CD4-positive, alpha-beta T cell treated with Interleukin-4 for 4 hours (primary cell): ENCODE data around the gene CLK1.
A peak's percentile ranks its signal among the peaks of the same experiment; 100 is the strongest.
"Not testable (repeated sequence)": the region's sequence is repeated elsewhere in the genome, so short reads cannot be mapped to it uniquely, and the experiment has no call there.

Source experiments
- DNase-seq: peaks from one replicate; pipeline ENCODE4 v3.0.0-alpha.2; 2020

Gene CLK1

GRCh38 chr2:200850512-200851256, 13.8 kb downstream of the CLK1 start:
- no peak for DNase-seq

- DNase-seq: no peak
Measured at GRCh38 chr2:200847939-200848338, 16.5 kb downstream of the CLK1 start.

- DNase-seq: no peak
Measured at GRCh38 chr2:200847269-200847668, 17.2 kb downstream of the CLK1 start.

- DNase-seq: no peak
Measured at GRCh38 chr2:200845669-200846325, 18.7 kb downstream of the CLK1 start.

- DNase-seq: no peak
Measured at GRCh38 chr2:200845194-200845593, 19.3 kb downstream of the CLK1 start.

GRCh38 chr2:200843993-200844948, 20.2 kb downstream of the CLK1 start:
- DNase-seq: no peak

- no peak for DNase-seq
Measured at GRCh38 chr2:200839513-200839912, 24.9 kb downstream of the CLK1 start.

- DNase-seq: no peak
Measured at GRCh38 chr2:200834701-200835100, 29.8 kb downstream of the CLK1 start.

- DNase-seq: no peak
Measured at GRCh38 chr2:200829258-200829655, 35.2 kb downstream of the CLK1 start.

- no peak for DNase-seq
Measured at GRCh38 chr2:200828572-200829257, 35.7 kb downstream of the CLK1 start.

GRCh38 chr2:200828104-200828503, 36.4 kb downstream of the CLK1 start:
- DNase-seq: no peak

- no peak for DNase-seq
Measured at GRCh38 chr2:200821686-200822245, 42.7 kb downstream of the CLK1 start.

- DNase-seq: no peak
Measured at GRCh38 chr2:200820573-200821234, 43.8 kb downstream of the CLK1 start.

- DNase-seq: not testable (repeated sequence)
Measured at GRCh38 chr2:200818732-200819131, 45.7 kb downstream of the CLK1 start.

GRCh38 chr2:200814917-200815316, 49.5 kb downstream of the CLK1 start:
- no peak for DNase-seq

GRCh38 chr2:200814276-200814815, 50.1 kb downstream of the CLK1 start:
- peak; percentile 21 for DNase-seq

- DNase-seq: peak; percentile 53
Measured at GRCh38 chr2:200812122-200813022, 52.1 kb downstream of the CLK1 start.

- peak; percentile 98 for DNase-seq
Measured at GRCh38 chr2:200811333-200812121, 52.9 kb downstream of the CLK1 start, which contains the start of gene BZW1. Gene BZW1 (plus strand): TSS chr2:200811910. CDS start chr2:200813218, 1,308 bp downstream.

- no peak for DNase-seq
Measured at GRCh38 chr2:200810998-200811332, 53.5 kb downstream of the CLK1 start.
